Measurements from ENCODE around the gene ATXN7L2. TPM values are rescaled to one million over a fixed set of nuclear protein-coding genes. Genes with fewer than 3 reads are reported as not detected.

Gene ATXN7L2
- total and polyA plus RNA-seq, 2 of the 8 experiments (the other 6 are each of a cell fraction or from before 2014, with no cell fraction given): 8.1 to 9.3 TPM

DNA sequence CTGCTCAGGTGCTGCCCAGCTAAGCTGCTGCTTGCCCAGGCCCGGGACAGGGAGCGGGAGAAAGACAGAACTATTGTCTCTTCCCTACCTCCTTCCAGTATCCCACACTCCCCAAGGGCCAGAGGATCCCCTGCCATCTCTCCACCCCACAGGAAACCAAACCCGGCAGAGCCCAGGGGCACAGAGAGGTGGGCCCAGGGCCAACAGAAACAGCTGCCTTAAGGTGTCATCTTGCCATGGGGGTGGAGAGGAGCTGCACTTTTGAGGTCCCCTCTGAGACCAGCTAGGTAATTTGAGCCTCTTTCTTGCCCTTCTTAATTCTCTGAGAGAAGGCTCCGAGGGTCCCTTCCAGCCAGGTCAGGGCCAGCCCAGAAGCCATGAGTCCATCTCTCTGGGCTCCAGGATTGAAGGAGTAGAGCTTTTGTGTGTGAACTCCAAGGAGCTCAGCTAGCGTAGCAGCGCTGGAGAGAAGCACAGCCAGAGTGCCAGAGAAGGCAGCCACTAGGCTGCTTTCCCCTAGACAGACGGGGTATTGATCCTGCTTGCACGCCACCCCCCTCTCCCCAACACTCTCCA, 46.3 kb downstream of the ATXN7L2 start:
- H3K27me3 ChIP-seq (replicated peaks in 1 of 4; ENCODE audit: control insufficient read depth in 3 of 4, extremely low read depth in 1 of 4, insufficient read depth in 3 of 4, low read length in 3 of 4): no peaks in the 10 kb centered on the region

More for the DNA sequence above, 46.3 kb downstream of the ATXN7L2 start:
- Histone ChIP-seq H2AK5ac (ENCODE audit: low read depth, low read length) (no peak overlapping the region), H4K8ac (ENCODE audit: extremely low read depth, insufficient read depth, low read length) (no peak overlapping the region), H3K23me2 (ENCODE audit: low read depth, low read length) (no peaks in the 10 kb centered on the region; the same call in 1 of the 2 replicates), H3K56ac (replicated peaks; ENCODE audit: insufficient read length, low read depth, low read length) (no peak overlapping the region), H2AFZ (ENCODE audit: low read length) (peak overlapping the region; percentile 76), H3K9ac (replicated peaks in 1 of 4; ENCODE audit: extremely low read depth in 1 of 4, low read depth in 3 of 4, low read length in 3 of 4) (no peak overlapping the region; a peak in 1 of 7 replicates), H3K79me1 (ENCODE audit: low read depth, low read length) (no peaks in the 10 kb centered on the region), H3K4me2 (ENCODE audit: insufficient read depth in 1 of 2, low read depth in 2 of 2, low read length in 2 of 2) (no peak overlapping the region), H3K23ac (ENCODE audit: insufficient read length) (no peak overlapping the region), H2BK5ac (ENCODE audit: low read depth, low read length) (no peak overlapping the region), H3K14ac (ENCODE audit: insufficient read length) (no peak overlapping the region), H3K4ac (replicated peaks; ENCODE audit: insufficient read length, low read depth, low read length) (no peak overlapping the region), H2BK15ac (ENCODE audit: low read length) (peak overlapping the region; percentile 19; the same call in 1 of the 2 replicates), H3K9me3 (ENCODE audit: insufficient read depth in 2 of 2, low read depth in 1 of 2, low read length in 1 of 2) (no peaks in the 10 kb centered on the region), H3K4me3 (ENCODE audit: extremely low read depth in 1 of 4, insufficient read depth in 2 of 4, low read depth in 3 of 4, low read length in 4 of 4) (no peak overlapping the region), H4K20me1 (replicated peaks in 1 of 2; ENCODE audit: control insufficient read depth in 1 of 2, insufficient read depth in 2 of 2, low read length in 2 of 2) (no peaks in the 10 kb centered on the region), H3K4me1 (replicated peaks in 1 of 4; ENCODE audit: control insufficient read depth in 3 of 4, insufficient read depth in 4 of 4, low read length in 3 of 4) (peaks cover 0 to 3% (median 1%) of the 10 kb centered on the region in 4 experiments; a peak in 4 of 7 replicates), H4K91ac (replicated peaks; ENCODE audit: insufficient read length, low read length) (no peak overlapping the region), H2BK120ac (replicated peaks; ENCODE audit: low read depth, low read length) (no peak overlapping the region), H4K5ac (ENCODE audit: insufficient read length, low read depth, low read length) (no peak overlapping the region), H3K18ac (ENCODE audit: extremely low read depth, low read length) (peak overlapping the region; percentile 55; the same call in 1 of the 2 replicates), H3K27ac (ENCODE audit: low read depth, low read length) (no peak overlapping the region), H3K79me2 (ENCODE audit: control insufficient read depth in 1 of 2, insufficient read depth in 2 of 2, low read length in 2 of 2) (no peaks in the 10 kb centered on the region), H3K36me3 (ENCODE audit: control insufficient read depth in 2 of 4, insufficient read depth in 4 of 4, low read length in 3 of 4) (no peaks in the 10 kb centered on the region), H2BK12ac (ENCODE audit: low read depth, low read length) (no peak overlapping the region), H2BK20ac (ENCODE audit: low read length) (no peak overlapping the region)
- FAIRE-seq (no peak), DNase-seq (ENCODE audit: low read depth in 1 of 2, low spot score in 2 of 2) (no peak)
- ChIA-PET POLR2A (ENCODE audit: partially characterized antibody) (interaction anchor here (0.8 to 2.6 kb wide), 9 partner anchors 12 to 104 kb away, joined by 3 to 9 read pairs (median 6); partner anchors contain the start of genes AMIGO1, CYB561D1, GNAI3 and PSMA5), CTCF (ENCODE audit: partially characterized antibody) (interaction anchor here (0.7 to 26.3 kb wide), 14 partner anchors 8 to 558 kb away, joined by 3 to 1755 read pairs (median 4); partner anchors contain the start of genes AHCYL1, AMIGO1, ATXN7L2 and CYB561D1)
- TF ChIP-seq TEAD4 (IDR thresholded peaks at IDR 0.05; ENCODE audit: low read depth, low read length) (no peak), SP2 (IDR thresholded peaks at IDR 0.05; ENCODE audit: low read length) (no peak), E2F6 (IDR thresholded peaks at IDR 0.05) (no peak), POLR2A (IDR thresholded peaks at IDR 0.05; ENCODE audit: control extremely low read depth in 1 of 2, low read depth in 2 of 2, low read length in 2 of 2) (no peak), KDM5A (IDR thresholded peaks at IDR 0.05; ENCODE audit: low read length) (no peak), TAF7 (optimal IDR thresholded peaks at IDR 0.05; ENCODE audit: borderline replicate concordance, low read depth, low read length) (no peak), BACH1 (IDR thresholded peaks at IDR 0.05; ENCODE audit: low read length) (no peak)
- WGBS, 2 experiments (ENCODE audit: extremely low coverage in 1 of 2, insufficient coverage in 1 of 2, insufficient read length in 1 of 2, insufficient replicate concordance in 2 of 2, low coverage in 1 of 2, low lambda C conversion rate in 2 of 2, missing lambda C conversion rate in 1 of 2): 84% methylated on average over 8 of the region's 8 CpGs; no CpG with 5 or more reads in 1 of the 2 experiments
